ENCODE data around the gene TRPV3.
"Not testable (repeated sequence)": the region's sequence is repeated elsewhere in the genome, so short reads cannot be mapped to it uniquely, and the experiment has no call there.

The TRPV3 gene

DNA sequence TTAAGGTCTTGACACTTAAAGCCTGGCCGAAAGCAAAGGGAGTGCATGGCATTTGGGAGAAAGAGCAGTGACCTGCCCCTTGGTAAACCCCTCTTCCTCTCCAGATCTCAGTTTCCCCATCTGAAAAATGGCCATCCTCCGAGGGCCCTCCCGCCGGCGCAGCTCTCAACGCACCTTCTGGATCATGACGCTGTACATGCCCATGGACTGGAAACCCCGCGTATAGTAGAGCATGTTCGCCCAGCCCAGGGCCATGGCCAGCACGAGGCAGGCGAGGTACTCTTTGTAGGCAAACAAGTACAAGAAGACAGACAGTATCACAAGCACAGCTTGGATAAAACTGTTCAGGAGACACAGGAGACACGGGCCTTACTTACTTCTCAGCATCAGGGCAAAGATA lies 33.6 kb downstream of the TRPV3 start:
- no peak for DNase-seq (ENCODE audit: low read depth)

DNA sequence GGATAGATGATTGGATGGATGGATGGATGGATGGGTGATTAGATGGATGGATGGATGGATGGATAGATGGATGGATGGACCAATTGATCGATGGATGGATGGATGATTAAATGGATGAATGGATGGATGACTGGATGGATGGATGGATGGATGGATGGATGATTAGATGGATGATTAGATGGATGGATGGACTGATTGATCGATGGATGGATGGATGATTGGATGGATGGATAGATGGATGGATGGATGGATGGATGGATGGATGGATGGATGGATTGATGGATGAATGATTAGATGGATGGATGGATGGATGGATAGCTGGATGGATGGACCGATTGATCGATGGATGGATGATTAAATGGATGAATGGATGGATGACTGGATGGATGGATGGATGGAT lies 38.1 kb downstream of the TRPV3 start:
- DNase-seq (ENCODE audit: low read depth) = not testable (repeated sequence)

DNA sequence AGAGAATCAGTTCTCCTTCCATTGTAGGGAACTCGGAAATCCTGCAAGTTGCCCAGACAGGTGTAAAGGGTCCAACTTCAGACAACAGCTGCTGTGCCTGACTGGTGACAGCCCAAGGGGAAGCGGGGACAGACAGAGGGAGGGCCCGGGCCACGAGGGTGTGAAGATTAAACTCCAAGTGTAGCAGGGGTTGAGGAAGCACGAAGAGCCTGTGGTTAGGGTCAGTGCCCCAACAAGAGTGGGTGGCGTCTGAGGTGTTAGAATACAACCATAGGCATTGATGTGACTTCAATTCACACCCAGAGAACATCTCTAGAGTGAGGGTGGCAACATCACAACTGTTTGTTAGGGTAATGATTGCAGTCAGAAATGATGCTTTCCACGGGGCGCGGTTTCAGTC lies 42.7 kb downstream of the TRPV3 start:
- no peak for DNase-seq (ENCODE audit: low read depth)

- DNase-seq (ENCODE audit: low read depth) = not testable (repeated sequence)
Measured at GRCh38 chr17:3514167-3514566, 43.4 kb downstream of the TRPV3 start.

GRCh38 chr17:3513305-3514035 lies 44.1 kb downstream of the TRPV3 start:
- DNase-seq (ENCODE audit: low read depth) = no peak

DNA sequence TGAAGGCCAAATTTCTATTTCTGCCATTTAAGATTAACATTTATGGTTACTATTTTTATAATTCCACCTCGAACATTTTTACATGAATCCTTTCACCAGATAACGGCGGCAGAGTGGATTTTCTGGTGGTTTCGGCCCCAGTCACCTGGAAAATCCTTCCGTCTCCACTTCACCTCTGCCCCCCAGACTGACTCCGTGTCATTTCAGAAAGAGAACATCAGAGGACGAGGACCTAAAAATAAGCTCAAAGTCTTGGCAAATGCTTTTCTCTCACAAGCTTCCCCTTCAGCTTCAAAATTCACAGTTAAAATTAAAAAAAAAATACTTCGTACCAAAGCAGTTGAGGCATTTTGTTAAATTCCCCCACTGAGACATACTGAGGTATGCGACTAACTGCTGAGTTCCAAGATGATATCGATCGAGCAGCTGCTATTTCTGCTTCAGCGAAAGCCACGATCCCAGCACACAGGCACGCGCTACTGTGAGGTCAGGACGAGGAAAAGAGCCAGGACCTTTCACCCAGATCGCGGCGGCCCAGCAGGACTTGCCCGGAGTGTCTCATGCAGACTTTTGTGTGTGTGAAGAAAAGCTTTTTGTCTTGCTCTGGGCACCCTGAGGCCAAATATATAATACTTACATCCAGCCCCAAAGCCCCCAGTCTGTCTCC lies 45.0 kb downstream of the TRPV3 start:
- DNase-seq (ENCODE audit: low read depth) = peak; percentile 63

DNA sequence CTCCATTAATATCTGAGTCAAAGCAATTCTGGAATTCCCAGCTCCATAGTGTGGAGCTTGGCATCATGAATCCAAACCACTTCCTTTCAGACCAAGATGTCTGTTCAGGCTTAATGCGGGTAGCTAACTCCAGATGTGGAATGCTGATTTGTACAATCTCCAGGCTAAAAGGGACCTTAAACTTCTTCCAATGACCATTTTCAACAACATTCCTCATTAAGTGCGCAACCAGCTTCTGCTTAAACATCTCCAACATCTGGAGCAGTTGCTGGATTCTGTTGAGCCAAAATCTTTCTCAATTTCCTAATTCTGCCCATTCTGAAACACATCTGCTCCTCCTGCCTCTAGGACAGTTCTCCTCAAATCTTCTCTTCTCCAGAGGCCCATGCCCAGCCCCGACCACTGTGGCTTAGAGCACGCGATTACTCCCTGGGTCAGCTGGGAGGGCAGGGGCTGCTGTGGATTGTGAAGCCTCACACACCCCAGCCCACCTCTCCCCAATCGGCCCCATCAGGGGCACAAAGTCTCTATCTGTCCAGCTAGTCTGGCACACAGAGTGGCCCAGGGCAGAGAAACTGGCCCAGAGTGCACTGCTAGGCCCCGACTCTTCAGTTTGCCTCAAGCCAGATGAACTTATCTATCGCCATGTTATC lies 45.6 kb downstream of the TRPV3 start:
- no peak for DNase-seq (ENCODE audit: low read depth)

DNA sequence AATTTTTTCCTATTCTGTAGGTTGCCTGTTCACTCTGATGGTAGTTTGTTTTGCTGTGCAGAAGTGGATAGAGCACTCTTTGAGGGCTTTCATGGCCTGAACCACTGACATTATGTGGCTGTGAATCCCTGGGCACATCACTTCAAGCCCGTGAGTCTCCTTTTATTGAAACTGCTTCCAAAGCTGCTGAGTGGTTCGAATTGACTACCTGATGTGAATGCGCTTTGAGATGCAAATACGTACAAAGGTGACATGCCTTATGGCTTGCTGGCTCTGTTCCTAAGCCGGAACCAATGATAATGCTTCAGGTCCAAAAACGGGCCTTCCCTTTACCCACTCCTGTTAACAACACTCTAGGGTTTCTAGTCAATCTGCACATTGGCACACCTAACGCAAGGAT lies 47.5 kb downstream of the TRPV3 start:
- no peak for DNase-seq (ENCODE audit: low read depth)

DNA sequence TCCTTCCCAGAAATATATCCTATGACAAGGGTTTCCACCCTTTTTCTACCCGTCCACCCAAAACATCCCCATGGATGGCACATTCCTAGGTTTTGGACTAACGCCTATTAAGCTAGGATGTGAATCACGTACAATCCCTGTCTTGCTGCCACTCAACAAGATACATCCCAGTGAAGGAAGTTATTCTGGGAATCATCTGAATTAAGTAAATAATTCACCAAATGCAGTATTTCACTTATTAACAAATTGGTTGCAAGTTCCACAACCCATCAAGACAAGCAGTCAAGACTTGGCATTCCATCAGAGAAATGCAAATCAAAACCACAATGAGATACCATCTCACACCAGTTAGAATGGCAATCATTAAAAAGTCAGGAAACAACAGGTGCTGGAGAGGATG lies 49.7 kb downstream of the TRPV3 start:
- DNase-seq (ENCODE audit: low read depth) = no peak

GRCh38 chr17:3507071-3507470 lies 50.5 kb downstream of the TRPV3 start:
- no peak for DNase-seq (ENCODE audit: low read depth)

DNA sequence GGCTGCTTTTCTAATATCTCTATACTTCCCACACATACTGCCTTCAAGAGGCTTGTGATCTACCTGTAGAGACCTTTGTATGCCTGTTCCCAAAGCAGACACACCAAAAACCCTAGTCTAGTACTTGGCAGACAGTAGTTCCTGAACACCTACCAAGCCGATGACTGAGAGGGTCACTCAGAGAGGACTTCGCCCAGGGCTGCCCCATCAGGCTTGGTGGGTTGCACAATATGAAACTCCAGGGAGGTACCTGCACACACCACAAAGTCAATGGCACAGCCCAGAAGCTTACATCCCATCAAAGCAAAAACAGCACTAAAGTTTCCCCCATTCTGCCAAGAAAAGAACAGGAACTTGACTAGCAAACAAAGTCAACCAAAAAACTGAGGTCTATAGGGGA lies 51.6 kb downstream of the TRPV3 start:
- DNase-seq (ENCODE audit: low read depth) = no peak

- DNase-seq (ENCODE audit: low read depth) = no peak
Measured at GRCh38 chr17:3505008-3505407, 52.6 kb downstream of the TRPV3 start.

GRCh38 chr17:3503285-3503684 lies 54.3 kb downstream of the TRPV3 start:
- DNase-seq (ENCODE audit: low read depth) = no peak

DNA sequence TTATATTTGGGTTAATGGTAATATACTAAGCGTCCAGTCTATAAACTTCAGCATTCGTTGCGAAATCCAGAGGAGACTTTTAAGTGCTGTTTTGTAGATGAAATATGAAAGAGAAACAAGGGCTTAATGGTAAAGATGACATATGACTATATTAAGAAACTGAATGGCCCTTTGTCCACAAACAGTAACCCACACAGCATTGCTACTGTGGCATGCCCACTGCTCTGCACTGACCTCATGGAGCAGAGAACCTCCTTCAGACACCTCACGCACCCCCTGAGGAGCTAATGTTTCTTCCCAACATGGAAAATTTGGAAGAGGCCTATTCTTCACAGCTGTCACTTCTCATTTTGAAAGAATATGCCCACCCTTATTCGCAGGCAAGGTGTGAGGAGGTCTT lies 55.1 kb downstream of the TRPV3 start:
- no peak for DNase-seq (ENCODE audit: low read depth)

DNA sequence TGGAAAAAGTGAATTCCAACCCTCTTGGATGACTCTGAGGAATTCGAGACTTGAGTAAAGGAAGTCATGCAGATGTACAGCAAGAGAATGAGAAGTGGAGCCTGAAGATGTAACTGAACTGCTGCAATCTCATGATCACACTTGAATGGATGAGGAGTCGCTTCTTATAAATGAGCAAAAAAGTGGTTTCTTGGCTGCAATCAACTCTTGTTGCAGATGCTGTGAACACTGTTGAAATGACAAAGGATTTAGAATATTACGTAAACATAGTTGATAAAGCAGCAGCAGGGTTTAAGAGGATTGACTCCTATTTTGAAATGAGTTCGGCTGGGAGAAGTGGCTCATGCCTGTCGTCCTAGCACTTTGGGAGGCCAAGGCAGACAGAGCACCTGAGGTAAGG lies 56.3 kb downstream of the TRPV3 start:
- no peak for DNase-seq (ENCODE audit: low read depth)

GRCh38 chr17:3497101-3497500 lies 60.5 kb downstream of the TRPV3 start:
- no peak for DNase-seq (ENCODE audit: low read depth)

DNA sequence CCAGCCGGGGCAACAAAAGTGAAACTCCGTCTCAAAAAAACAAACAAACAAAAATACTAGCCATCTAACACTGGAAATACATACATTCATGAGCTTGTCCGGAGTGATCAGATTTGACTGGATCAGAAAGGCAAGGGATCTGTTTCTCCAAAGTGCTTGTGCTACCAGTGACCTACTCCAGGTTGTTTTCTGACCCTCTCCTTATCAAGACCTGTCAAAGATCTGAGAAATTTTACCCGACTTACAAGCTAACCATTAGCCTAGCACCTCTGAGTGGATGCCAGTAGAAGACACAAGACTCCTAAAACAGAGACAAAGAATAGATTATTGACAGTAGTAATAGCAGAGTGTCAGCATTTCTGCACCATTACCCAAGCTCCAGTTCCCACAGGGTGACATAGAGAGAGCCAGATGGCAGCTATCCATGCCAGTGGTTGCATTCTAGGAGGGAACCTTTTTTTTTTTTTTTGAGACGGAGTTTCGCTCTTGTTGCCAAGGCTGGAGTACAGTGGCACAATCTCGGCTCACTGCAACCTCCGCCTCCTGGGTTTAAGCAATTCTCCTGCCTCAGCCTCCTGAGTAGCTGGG lies 72.0 kb downstream of the TRPV3 start:
- no peak for DNase-seq (ENCODE audit: low read depth)

DNA sequence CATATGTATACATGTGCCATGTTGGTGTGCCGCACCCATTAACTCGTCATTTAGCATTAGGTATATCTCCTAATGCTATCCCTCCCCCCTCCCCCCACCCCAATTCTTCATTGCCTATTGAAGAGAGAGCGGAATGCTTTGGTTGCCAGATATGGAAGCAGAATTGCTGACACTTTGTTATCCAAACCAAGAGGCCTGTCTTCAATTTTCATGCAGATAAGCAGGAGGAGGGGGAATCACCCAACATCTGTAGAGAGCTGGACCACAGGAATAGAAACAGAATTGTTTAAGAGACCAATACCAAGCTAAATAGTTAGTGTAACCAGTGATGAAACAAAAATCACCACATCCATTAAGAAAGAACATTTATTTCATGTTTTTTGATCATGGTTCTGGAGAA lies 74.8 kb downstream of the TRPV3 start:
- no peak for DNase-seq (ENCODE audit: low read depth)

GRCh38 chr17:3479988-3480387 lies 77.6 kb downstream of the TRPV3 start:
- no peak for DNase-seq (ENCODE audit: low read depth)

GRCh38 chr17:3475812-3476610 lies 81.6 kb downstream of the TRPV3 start, which contains the start of gene ASPA:
TSS of gene ASPA (plus strand) at chr17:3475997. CDS start at chr17:3476160, 163 bp downstream.
- DNase-seq (ENCODE audit: low read depth) = no peak

DNA sequence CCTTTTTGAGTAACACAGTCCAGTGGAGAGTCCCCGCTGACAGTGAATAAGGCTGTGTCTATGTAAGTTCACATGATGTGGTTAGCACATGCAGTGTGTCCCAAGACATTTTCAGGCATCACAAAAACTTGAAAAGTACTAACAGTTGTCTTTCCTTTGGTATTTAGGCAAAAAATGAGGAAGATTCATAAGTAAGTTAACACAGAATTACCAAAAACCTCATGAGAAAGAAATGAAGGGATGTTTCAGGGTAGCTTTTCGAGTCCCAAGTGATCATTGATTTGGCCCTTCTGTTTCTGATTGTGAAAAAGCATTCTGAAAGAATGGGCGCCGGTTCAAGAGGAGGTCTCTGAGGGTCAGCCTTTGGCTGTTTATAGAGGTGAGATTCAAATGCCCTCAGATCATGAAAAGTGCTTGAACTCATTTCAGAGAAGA lies 82.3 kb downstream of the TRPV3 start:
- no peak for DNase-seq (ENCODE audit: low read depth)

DNA sequence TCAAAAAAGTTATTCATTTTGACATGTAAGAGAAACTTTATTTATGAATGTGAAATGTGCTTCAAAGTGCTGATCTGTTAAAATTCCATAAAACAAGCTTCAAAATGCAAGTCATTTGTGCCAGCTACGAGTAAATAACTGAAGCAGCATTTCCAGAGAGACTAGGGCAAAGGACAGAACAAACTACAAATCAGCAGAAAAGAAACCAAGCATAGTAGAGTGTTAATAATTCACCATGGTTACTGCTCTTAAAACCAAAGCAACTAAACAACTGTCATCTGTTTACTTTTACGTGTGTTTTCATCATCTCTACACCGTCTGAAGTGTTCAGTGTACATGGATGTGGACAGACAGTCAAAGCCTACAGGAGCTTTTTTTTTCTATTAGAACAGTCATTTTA lies 83.4 kb downstream of the TRPV3 start:
- DNase-seq (ENCODE audit: low read depth) = peak; percentile 6

Data from stromal cell of bone marrow (primary cell).